CD4-positive, alpha-beta memory T cell (primary cell): ENCODE measurements around the gene SLC29A1. TPM values are rescaled to one million over a fixed set of nuclear protein-coding genes. Genes with fewer than 3 reads are reported as not detected.
A peak's percentile ranks its signal among the peaks of the same experiment; 100 is the strongest.

Experiments
- CTCF ChIA-PET: fragments of 350-600 bp; sonication (Branson Sonifier 250); formaldehyde crosslinking; loops from one replicate; lab custom pipeline; 2021; ENCODE audit warnings: inconsistent platforms; ENCODE audit not compliant: partially characterized antibody; lab: Charles Lee
- POLR2A ChIA-PET: fragments of 350-600 bp; sonication (Branson Sonifier 250); formaldehyde crosslinking; loops from one replicate; lab custom pipeline; 2021; ENCODE audit not compliant: partially characterized antibody; lab: Charles Lee
- DNase-seq, 5 donors: peaks; one replicate each; pipeline versions ENCODE4 v3.0.0 to v3.0.0-alpha.2; 2020 to 2022; ENCODE audit warnings: mixed read lengths in 1 of 5
- H3K27ac ChIP-seq: one replicate; pipeline ENCODE4 v1.7.0; 2013; ENCODE audit warnings: low read depth, low read length
- H3K27me3 ChIP-seq: 2 replicates; pipeline ENCODE4 v1.7.0; 2013; ENCODE audit warnings: mild to moderate bottlenecking, low read length, moderate library complexity; ENCODE audit not compliant: insufficient read depth
- H3K36me3 ChIP-seq: 2 replicates; pipeline ENCODE4 v1.7.0; 2013; ENCODE audit warnings: mild to moderate bottlenecking, low read length, moderate library complexity; ENCODE audit not compliant: insufficient read depth
- H3K4me1 ChIP-seq: 2 replicates; pipeline ENCODE4 v1.7.0; 2013; ENCODE audit warnings: mild to moderate bottlenecking, low read length, moderate library complexity; ENCODE audit not compliant: insufficient read depth
- H3K4me3 ChIP-seq, 2 donors: one replicate each; pipeline ENCODE4 v1.7.0; 2013; ENCODE audit warnings: low read length in 2 of 2, mild to moderate bottlenecking in 1 of 2
- H3K9me3 ChIP-seq, 2 donors: one replicate each; pipeline ENCODE4 v1.7.0; 2013; ENCODE audit warnings: low read length in 2 of 2, control low read depth in 1 of 2; ENCODE audit not compliant: control insufficient read depth in 1 of 2
- H3K27ac Mint-ChIP-seq, 7 donors: one replicate each; pipeline ENCODE4 v1.8.0; 2020 to 2021; ENCODE audit warnings: mixed read lengths in 7 of 7, mild to moderate bottlenecking in 6 of 7, inconsistent platforms in 3 of 7, moderate library complexity in 3 of 7
- H3K27me3 Mint-ChIP-seq, 2 donors: one replicate each; pipeline ENCODE4 v1.8.0; 2020 to 2021; ENCODE audit warnings: mixed read lengths in 2 of 2
- H3K36me3 Mint-ChIP-seq, 2 donors: one replicate each; pipeline ENCODE4 v1.8.0; 2020 to 2021; ENCODE audit warnings: mixed read lengths in 2 of 2, inconsistent platforms in 1 of 2, mild to moderate bottlenecking in 1 of 2
- H3K4me1 Mint-ChIP-seq, 4 donors: one replicate each; pipeline ENCODE4 v1.8.0; 2020 to 2021; ENCODE audit warnings: mixed read lengths in 4 of 4, mild to moderate bottlenecking in 1 of 4
- H3K4me3 Mint-ChIP-seq, 8 donors: one replicate each; pipeline ENCODE4 v1.8.0; 2020 to 2021; ENCODE audit warnings: mixed read lengths in 8 of 8, mild to moderate bottlenecking in 7 of 8, moderate library complexity in 6 of 8, inconsistent platforms in 3 of 8
- H3K9me3 Mint-ChIP-seq, 8 donors: one replicate each; pipeline ENCODE4 v1.8.0; 2020 to 2021; ENCODE audit warnings: mixed read lengths in 8 of 8, mild to moderate bottlenecking in 5 of 8, inconsistent platforms in 3 of 8, moderate library complexity in 1 of 8
- intact Hi-C: fragments of 100-400 bp; cut with micrococcal nuclease; formaldehyde crosslinking; loops from one replicate; pipeline ENCODE4 v1.15.1; 2023
- polyA plus RNA-seq, 2 donors: library from polyadenylated mRNA; unstranded; fragments of 300-500 nt; fragmentation: Illumina TruSeq; gene quantifications; one replicate each; pipeline ENCODE4 v1.2.3, GENCODE V29; 2021
- total RNA-seq, 2 experiments: library from RNA; stranded (reverse); gene quantifications; one replicate each; pipeline ENCODE4 v1.2.3, GENCODE V29; 2021

SLC29A1 gene
- total and polyA plus RNA-seq, 4 experiments from 2014 or later: 2.1 to 3.7 (median 3.2) TPM

DNA sequence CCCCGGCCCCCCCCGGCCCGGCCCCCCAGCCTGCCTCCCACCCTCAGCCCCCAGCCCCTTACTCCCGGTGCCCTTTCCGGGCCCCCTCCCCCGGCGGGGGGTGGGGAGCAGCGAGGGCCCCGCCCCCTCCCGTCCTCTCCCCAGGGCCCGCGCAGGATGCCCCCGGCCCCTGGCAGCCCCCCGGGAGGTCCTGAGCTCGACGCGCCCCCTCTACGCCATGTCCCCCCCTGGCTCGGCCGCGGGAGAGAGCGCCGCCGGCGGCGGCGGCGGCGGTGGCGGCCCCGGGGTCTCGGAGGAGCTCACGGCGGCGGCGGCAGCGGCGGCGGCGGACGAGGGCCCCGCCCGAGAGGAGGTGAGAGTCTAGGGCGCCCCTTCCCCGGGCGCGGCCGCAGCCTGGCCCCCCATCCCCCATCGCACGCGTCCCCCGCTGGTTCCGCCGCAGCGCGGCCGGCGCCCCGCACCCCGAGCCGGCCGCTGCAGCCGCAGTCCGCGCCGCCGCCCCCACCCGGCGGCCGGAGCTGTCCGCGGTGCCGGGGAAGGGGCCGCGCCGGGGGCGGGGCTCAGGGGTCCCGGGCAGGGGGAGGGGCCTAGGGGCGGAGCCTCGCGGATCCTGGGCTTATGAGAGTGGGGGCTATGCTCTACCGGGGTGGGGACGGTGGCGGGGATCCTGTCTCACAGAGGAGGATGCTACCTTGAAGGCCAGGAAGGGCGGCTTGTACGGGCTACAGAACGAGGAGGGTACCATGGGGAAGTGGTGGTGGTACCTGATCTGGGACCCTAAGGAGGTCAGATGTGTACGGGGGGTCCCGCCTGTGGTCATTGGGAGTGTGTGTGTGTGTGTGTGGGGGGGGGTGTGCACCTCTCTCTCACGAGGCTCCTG, 47.4 kb downstream of the SLC29A1 start:
- Mint-ChIP-seq H3K36me3 (peaks cover 0 to 5% of the 10 kb centered on the region in 2 donors), H3K27me3 (peaks cover 31 to 48% of the 10 kb centered on the region in 2 donors), H3K9me3 (peaks cover 0 to 2% (median 0%) of the 10 kb centered on the region in 8 donors), H3K4me3 (peak overlapping the region; percentile 64 to 79 (median 76)), H3K27ac (peak overlapping the region in 2 of 7 donors; percentile 35 to 74), H3K4me1 (peaks cover 0 to 17% (median 7%) of the 10 kb centered on the region in 4 donors)
- Histone ChIP-seq H3K27me3 (peaks cover 33% of the 10 kb centered on the region), H3K27ac (no peak overlapping the region), H3K9me3 (no peaks in the 10 kb centered on the region), H3K36me3 (no peaks in the 10 kb centered on the region), H3K4me1 (peaks cover 7% of the 10 kb centered on the region), H3K4me3 (no peak overlapping the region)
- DNase-seq: no peak
- ChIA-PET POLR2A (interaction anchor here (1.0 to 2.1 kb wide), 4 partner anchors 14 to 65 kb away, joined by 3 to 13 read pairs (median 4); partner anchors contain the start of genes HSP90AB1 and SLC35B2), CTCF (interaction anchor here (1.4 to 8.3 kb wide), 3 partner anchors 16 to 98 kb away, joined by 4 to 82 read pairs (median 5); partner anchors contain the start of genes AARS2 and SLC35B2)
- intact Hi-C loops: no loop called here

DNA sequence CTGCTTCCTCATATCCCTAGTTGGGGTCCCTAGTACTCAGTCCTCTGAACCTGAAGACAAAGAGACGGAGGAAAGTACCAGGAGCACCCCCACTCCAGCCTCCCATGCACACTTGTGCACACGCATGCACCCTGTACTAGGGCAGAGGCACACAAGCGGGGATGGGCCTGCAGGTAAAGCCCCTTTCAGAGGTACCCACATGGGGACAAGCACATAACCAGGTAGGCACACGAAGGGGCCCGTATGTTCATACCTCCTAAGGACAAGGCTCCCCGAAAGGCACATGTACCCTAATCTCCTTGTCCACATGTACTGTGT, 48.0 kb downstream of the SLC29A1 start:
- peak overlapping the region; percentile 35 to 79 (median 76) for H3K4me3 Mint-ChIP-seq
- ChIA-PET CTCF (interaction anchor here (8.3 kb wide), 1 partner anchor 17 kb away, joined by 82 read pairs; the partner anchor contains the start of gene SLC35B2), POLR2A (interaction anchor here (1.0 to 2.1 kb wide), 3 partner anchors 15 to 66 kb away, joined by 3 to 13 read pairs (median 6); partner anchors contain the start of genes HSP90AB1 and SLC35B2)
- intact Hi-C loops: no loop called here
- Histone ChIP-seq H3K9me3 (no peaks in the 10 kb centered on the region), H3K4me3 (no peak overlapping the region), H3K27me3 (peaks cover 33% of the 10 kb centered on the region), H3K36me3 (no peaks in the 10 kb centered on the region), H3K27ac (no peak overlapping the region), H3K4me1 (peaks cover 7% of the 10 kb centered on the region)
- H3K27ac Mint-ChIP-seq: peak overlapping the region in 2 of 7 donors; percentile 35 to 74
- peaks cover 31 to 48% of the 10 kb centered on the region in 2 donors for H3K27me3 Mint-ChIP-seq
- peaks cover 0 to 17% (median 7%) of the 10 kb centered on the region in 4 donors for H3K4me1 Mint-ChIP-seq
- peaks cover 0 to 5% of the 10 kb centered on the region in 2 donors for H3K36me3 Mint-ChIP-seq
- peaks cover 0 to 2% (median 0%) of the 10 kb centered on the region in 8 donors for H3K9me3 Mint-ChIP-seq
- no peak for DNase-seq

DNA sequence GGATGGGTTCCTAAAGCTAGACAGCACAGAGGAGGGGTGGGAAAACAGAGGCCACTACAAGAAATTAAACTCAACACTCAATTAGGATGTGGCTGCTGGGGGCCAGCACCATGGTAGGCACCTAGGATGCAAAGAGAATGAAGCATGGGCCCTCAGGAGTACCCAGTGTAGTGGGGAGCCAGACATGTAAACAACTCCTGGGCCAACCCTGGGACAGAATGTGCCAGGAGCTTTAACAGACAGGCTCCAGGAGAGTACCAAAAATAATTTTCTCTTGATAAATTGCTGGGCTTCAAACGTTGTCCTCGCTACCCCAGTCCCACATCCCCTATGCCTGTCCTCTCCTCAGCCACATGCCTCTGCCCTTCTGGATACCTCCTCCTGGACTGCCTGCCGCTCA, 48.5 kb downstream of the SLC29A1 start:
- Mint-ChIP-seq H3K27me3 (peaks cover 34 to 52% of the 10 kb centered on the region in 2 donors), H3K4me1 (peaks cover 0 to 21% (median 4%) of the 10 kb centered on the region in 4 donors), H3K36me3 (peaks cover 0 to 5% of the 10 kb centered on the region in 2 donors), H3K27ac (peak overlapping the region in 1 of 7 donors; percentile 35), H3K9me3 (peaks cover 0 to 2% (median 0%) of the 10 kb centered on the region in 8 donors), H3K4me3 (peak overlapping the region in 5 of 8 donors; percentile 10 to 79 (median 21))
- peaks cover 39% of the 10 kb centered on the region for H3K27me3 ChIP-seq
- H3K4me1 ChIP-seq: peaks cover 7% of the 10 kb centered on the region
- H3K36me3 ChIP-seq: no peaks in the 10 kb centered on the region
- no peak overlapping the region for H3K4me3 ChIP-seq
- POLR2A ChIA-PET: interaction anchor here (1.0 kb wide), 1 partner anchor 66 kb away, joined by 3 read pairs; no protein-coding TSS in a partner anchor
- CTCF ChIA-PET: no interaction called here
- no peak for DNase-seq
- intact Hi-C loops: no loop called here
- H3K9me3 ChIP-seq: no peaks in the 10 kb centered on the region
- no peak overlapping the region for H3K27ac ChIP-seq

DNA sequence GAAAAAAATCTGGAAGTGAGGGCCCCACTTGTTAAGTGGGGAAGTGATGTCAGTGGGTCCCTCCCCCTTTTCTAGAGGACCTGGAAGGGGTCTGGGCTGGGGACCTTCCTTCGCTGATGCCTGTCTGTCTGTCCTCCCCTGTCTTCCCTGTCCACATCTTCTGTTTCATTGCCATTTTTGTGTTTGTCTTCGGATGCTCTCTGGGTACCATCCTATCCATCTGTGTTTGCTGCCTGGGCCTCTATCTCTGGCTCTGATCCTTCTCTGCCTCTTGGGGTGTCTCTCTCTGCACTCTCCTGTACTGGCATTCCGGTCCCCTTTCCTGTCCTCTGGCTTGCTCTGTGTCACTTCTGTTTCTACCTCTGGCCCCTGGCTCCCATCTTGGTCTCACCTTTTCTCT, 49.1 kb downstream of the SLC29A1 start:
- ChIA-PET CTCF (no interaction called here), POLR2A (no interaction called here)
- H3K9me3 Mint-ChIP-seq: peaks cover 0 to 2% (median 0%) of the 10 kb centered on the region in 8 donors
- peaks cover 40 to 58% of the 10 kb centered on the region in 2 donors for H3K27me3 Mint-ChIP-seq
- H3K36me3 Mint-ChIP-seq: peaks cover 0 to 5% of the 10 kb centered on the region in 2 donors
- H3K4me3 Mint-ChIP-seq: peak overlapping the region in 3 of 8 donors; percentile 14 to 23 (median 21)
- Histone ChIP-seq H3K9me3 (no peaks in the 10 kb centered on the region), H3K36me3 (no peaks in the 10 kb centered on the region), H3K4me1 (peaks cover 7% of the 10 kb centered on the region), H3K27me3 (peaks cover 43% of the 10 kb centered on the region), H3K4me3 (no peak overlapping the region), H3K27ac (no peak overlapping the region)
- peaks cover 0 to 24% (median 4%) of the 10 kb centered on the region in 4 donors for H3K4me1 Mint-ChIP-seq
- no peak for DNase-seq
- no peak overlapping the region for H3K27ac Mint-ChIP-seq
- intact Hi-C loops: no loop called here

DNA sequence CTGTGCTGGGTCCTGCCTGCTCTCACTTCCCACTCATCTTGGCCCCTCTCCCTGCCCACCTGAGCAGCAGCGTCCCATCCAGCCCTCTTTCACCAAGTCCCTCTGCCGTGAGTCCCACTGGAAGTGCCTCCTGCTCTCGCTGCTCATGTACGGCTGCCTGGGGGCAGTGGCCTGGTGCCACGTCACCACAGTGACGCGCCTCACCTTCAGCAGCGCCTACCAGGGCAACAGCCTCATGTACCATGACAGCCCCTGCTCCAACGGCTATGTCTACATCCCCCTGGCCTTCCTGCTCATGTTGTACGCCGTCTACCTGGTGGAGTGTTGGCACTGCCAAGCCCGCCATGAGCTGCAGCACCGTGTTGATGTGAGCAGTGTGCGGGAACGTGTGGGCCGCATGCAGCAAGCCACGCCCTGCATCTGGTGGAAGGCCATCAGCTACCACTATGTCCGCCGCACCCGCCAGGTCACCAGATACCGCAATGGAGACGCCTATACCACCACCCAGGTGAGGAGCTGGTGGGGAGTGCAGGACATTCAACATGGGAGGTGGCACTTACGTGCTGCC, 49.7 kb downstream of the SLC29A1 start:
- no peak for DNase-seq
- intact Hi-C loops: no loop called here
- POLR2A ChIA-PET: no interaction called here
- H3K4me3 Mint-ChIP-seq: peak overlapping the region in 1 of 8 donors; percentile 23
- H3K27me3 Mint-ChIP-seq: peaks cover 45 to 63% of the 10 kb centered on the region in 2 donors
- H3K36me3 Mint-ChIP-seq: peaks cover 0 to 5% of the 10 kb centered on the region in 2 donors
- H3K27ac ChIP-seq: no peak overlapping the region
- no peaks in the 10 kb centered on the region for H3K36me3 ChIP-seq
- H3K4me1 Mint-ChIP-seq: peaks cover 0 to 19% (median 4%) of the 10 kb centered on the region in 4 donors
- H3K9me3 ChIP-seq: no peaks in the 10 kb centered on the region
- H3K4me3 ChIP-seq: no peak overlapping the region
- H3K9me3 Mint-ChIP-seq: peaks cover 0 to 2% (median 0%) of the 10 kb centered on the region in 8 donors
- peaks cover 7% of the 10 kb centered on the region for H3K4me1 ChIP-seq
- H3K27me3 ChIP-seq: peaks cover 43% of the 10 kb centered on the region
- no peak overlapping the region for H3K27ac Mint-ChIP-seq
- CTCF ChIA-PET: no interaction called here

DNA sequence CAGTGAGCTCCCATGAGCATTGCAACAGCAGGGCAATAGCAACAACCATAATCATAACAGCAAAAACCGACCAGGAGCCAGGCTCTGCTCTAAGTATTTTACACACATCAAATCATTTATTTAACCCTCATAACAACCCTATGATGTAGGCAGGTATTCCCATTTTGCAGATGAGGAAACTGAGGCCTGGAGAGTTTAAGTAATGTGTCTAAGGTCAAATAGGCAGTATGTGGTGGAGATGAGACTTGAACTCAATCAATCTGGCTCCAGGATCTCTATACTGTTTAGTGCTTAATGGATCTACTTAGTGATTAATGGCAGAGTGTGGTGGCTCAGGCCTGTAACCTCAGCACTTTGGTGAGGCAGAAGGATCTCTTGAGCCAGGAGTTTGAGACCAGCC, 50.2 kb downstream of the SLC29A1 start:
- no peaks in the 10 kb centered on the region for H3K9me3 ChIP-seq
- DNase-seq: no peak
- H3K36me3 Mint-ChIP-seq: peaks cover 0 to 5% of the 10 kb centered on the region in 2 donors
- intact Hi-C loops: no loop called here
- peaks cover 7% of the 10 kb centered on the region for H3K4me1 ChIP-seq
- H3K4me3 ChIP-seq: no peak overlapping the region
- peaks cover 0 to 2% (median 0%) of the 10 kb centered on the region in 8 donors for H3K9me3 Mint-ChIP-seq
- POLR2A ChIA-PET: no interaction called here
- H3K27me3 ChIP-seq: peaks cover 43% of the 10 kb centered on the region
- peaks cover 45 to 65% of the 10 kb centered on the region in 2 donors for H3K27me3 Mint-ChIP-seq
- CTCF ChIA-PET: no interaction called here
- peak overlapping the region in 1 of 7 donors; percentile 37 for H3K27ac Mint-ChIP-seq
- H3K4me1 Mint-ChIP-seq: peaks cover 0 to 19% (median 4%) of the 10 kb centered on the region in 4 donors
- no peaks in the 10 kb centered on the region for H3K36me3 ChIP-seq
- H3K27ac ChIP-seq: no peak overlapping the region
- H3K4me3 Mint-ChIP-seq: peak overlapping the region in 1 of 8 donors; percentile 4
